HepG2 (cell line): Measurements from ENCODE around the gene SYPL2. TPM values are rescaled to one million over a fixed set of nuclear protein-coding genes. Genes with fewer than 3 reads are reported as not detected.
A peak's percentile ranks its signal among the peaks of the same experiment; 100 is the strongest.

Source experiments
- DNMT3B ChIP-seq: conservative IDR thresholded peaks from 2 replicates; pipeline ENCODE4 v1.6.1; 2016; ENCODE audit warnings: missing biosample characterization, control low read depth
- FIP1L1 ChIP-seq: fragments of 200-400 bp; formaldehyde crosslinking; IDR thresholded peaks from 2 replicates; pipeline ENCODE4 v1.6.1; 2018; ENCODE audit warnings: low read depth, mild to moderate bottlenecking, low read length, moderate library complexity, borderline replicate concordance; ENCODE audit not compliant: insufficient read depth
- FOSL2 ChIP-seq: sonication (generic); formaldehyde crosslinking; IDR thresholded peaks from 2 replicates; pipeline ENCODE4 v1.4.0; 2020; ENCODE audit warnings: missing genetic modification reagents
- IKZF1 ChIP-seq: fragments of 450-650 bp; IDR thresholded peaks from 2 replicates; pipeline ENCODE4 v1.7.1; 2016
- IRX3 ChIP-seq: sonication (generic); formaldehyde crosslinking; IDR thresholded peaks from 2 replicates; pipeline ENCODE4 v1.8.1; 2023; ENCODE audit warnings: mild to moderate bottlenecking, low read depth, missing genetic modification reagents, borderline replicate concordance
- KDM5A ChIP-seq: fragments of 200-600 bp; sonication (generic); IDR thresholded peaks from 2 replicates; pipeline ENCODE4 v1.7.0; 2018; ENCODE audit warnings: antibody characterized with exemption, mild to moderate bottlenecking, low read length, borderline replicate concordance
- MEIS1 ChIP-seq: sonication (generic); formaldehyde crosslinking; IDR thresholded peaks from 2 replicates; pipeline ENCODE4 v1.9.0; 2021; ENCODE audit warnings: mild to moderate bottlenecking, missing genetic modification reagents, moderate library complexity, borderline replicate concordance
- RBAK ChIP-seq: sonication (generic); formaldehyde crosslinking; IDR thresholded peaks from 2 replicates; pipeline ENCODE4 v1.5.1; 2020; ENCODE audit warnings: mild to moderate bottlenecking, missing genetic modification reagents
- TMF1 ChIP-seq: sonication (generic); formaldehyde crosslinking; IDR thresholded peaks from 2 replicates; pipeline ENCODE4 v1.8.1; 2022; ENCODE audit warnings: low read depth, missing genetic modification reagents
- WIZ ChIP-seq: sonication (generic); formaldehyde crosslinking; IDR thresholded peaks from 2 replicates; pipeline ENCODE4 v1.5.1; 2020; ENCODE audit warnings: mild to moderate bottlenecking, missing genetic modification reagents
- ZBED4 ChIP-seq: sonication (generic); formaldehyde crosslinking; IDR thresholded peaks from 2 replicates; pipeline ENCODE4 v1.4.0; 2020; ENCODE audit warnings: missing genetic modification reagents, borderline replicate concordance
- ZKSCAN1 ChIP-seq: fragments of 150-350 bp; IDR thresholded peaks from 2 replicates; pipeline ENCODE4 v1.6.1; 2014; ENCODE audit warnings: low read length
- ZNF24 ChIP-seq: fragments of 450-650 bp; IDR thresholded peaks from 2 replicates; pipeline ENCODE4 v1.6.1; 2017; ENCODE audit warnings: antibody characterized with exemption, mild to moderate bottlenecking
- ZNF281 ChIP-seq: sonication (generic); formaldehyde crosslinking; IDR thresholded peaks from 2 replicates; pipeline ENCODE4 v1.4.0; 2020; ENCODE audit warnings: missing genetic modification reagents, borderline replicate concordance
- ZNF577 ChIP-seq: sonication (generic); formaldehyde crosslinking; IDR thresholded peaks from 2 replicates; pipeline ENCODE4 v1.4.0; 2020; ENCODE audit warnings: mild to moderate bottlenecking, low read depth, missing genetic modification reagents, borderline replicate concordance
- ZNF709 ChIP-seq: sonication (generic); formaldehyde crosslinking; IDR thresholded peaks from 2 replicates; pipeline ENCODE4 v1.5.0; 2020; ENCODE audit warnings: mild to moderate bottlenecking, missing genetic modification reagents
- ZNF781 ChIP-seq: sonication (generic); formaldehyde crosslinking; IDR thresholded peaks from 2 replicates; pipeline ENCODE4 v1.5.1; 2020; ENCODE audit warnings: borderline replicate concordance, mild to moderate bottlenecking, missing genetic modification reagents; ENCODE audit errors: not compliant biosample characterization
- polyA plus RNA-seq, 8 experiments: library from polyadenylated mRNA; depleted of rRNA in 3 of 8; stranded (reverse) in 7 of 8; unstranded in 1 of 8; fragments of >200 nt; fragmentation: Illumina TruSeq in 4 of 8; extraction: Trizol in 4 of 8; gene quantifications; 2 replicates each; pipeline versions ENCODE4 v1.2.1 to v1.2.3, GENCODE V29; 2011 to 2016; ENCODE audit warnings: low read depth in 4 of 8, missing spikeins in 1 of 8, mixed read lengths in 1 of 8; ENCODE audit not compliant: insufficient read depth in 1 of 8
- total RNA-seq, 5 experiments: library from RNA; depleted of rRNA; stranded (reverse); fragments of >200 nt; fragmentation: Illumina TruSeq; extraction: Trizol; gene quantifications; 2 replicates each; pipeline ENCODE4 v1.2.3, GENCODE V29; 2016; ENCODE audit warnings: low read depth in 1 of 5
- TF ChIP-seq, protein P1 (sequence below): sonication (generic); formaldehyde crosslinking; IDR thresholded peaks from 2 replicates; pipeline ENCODE4 v1.4.0; 2020; ENCODE audit warnings: missing genetic modification reagents, borderline replicate concordance

The SYPL2 gene
- total and polyA plus RNA-seq, 2 of the 13 experiments (the other 11 are each of a cell fraction or from before 2014, with no cell fraction given), result 0.17 to 0.24 TPM

DNA sequence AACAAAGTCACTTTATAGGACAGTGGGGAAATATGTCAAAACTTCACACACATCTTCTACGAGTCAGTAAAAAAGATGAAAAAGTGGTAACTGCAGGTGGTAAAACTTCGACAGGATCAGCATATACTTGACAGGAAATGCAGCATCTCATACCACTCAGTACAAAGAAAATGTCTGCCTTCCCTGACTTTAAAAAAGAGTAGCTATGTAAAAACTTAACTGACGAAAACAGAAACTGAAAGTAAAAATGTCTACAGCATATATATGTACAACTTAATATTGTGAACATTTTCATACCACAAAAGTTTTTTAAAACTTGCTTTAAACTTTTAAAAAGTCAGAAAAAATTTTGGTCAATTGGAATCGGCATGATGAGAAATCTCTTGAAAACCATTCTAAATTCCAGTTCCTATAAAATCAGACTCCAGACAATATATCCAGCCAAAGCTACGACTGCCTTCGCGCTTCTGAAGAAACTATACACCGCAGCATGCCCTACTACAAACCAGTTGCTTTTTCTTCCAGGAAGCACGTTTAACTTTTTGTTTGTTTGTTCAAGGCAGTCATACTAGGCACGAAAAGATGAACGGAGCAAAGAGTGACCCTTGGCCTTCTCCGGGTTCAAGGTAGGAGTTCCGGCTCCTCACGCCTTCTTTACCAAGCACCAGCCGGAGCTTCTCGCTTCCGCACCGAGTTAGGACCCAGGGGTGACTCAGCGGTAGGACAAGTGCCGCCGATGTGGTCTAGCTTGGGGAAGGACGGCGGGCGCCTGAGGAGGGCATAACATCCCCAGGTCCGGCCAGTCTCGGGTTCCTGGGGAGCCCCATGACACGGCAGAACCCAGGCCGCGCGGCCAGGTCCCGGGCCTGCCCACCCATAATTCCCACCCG lies 40.7 kb upstream of the SYPL2 start (continued):
- TF ChIP-seq ZNF281 (CRISPR knock-in tag) (no peak), RBAK (CRISPR knock-in tag) (no peak), DNMT3B (no peak), KDM5A (no peak), MEIS1 (no peak), WIZ (CRISPR knock-in tag) (no peak), ZNF24 (0 out of 2 replicates have a peak, but pooled peaks have one; percentile 4), IKZF1 (no peak), ZNF577 (no peak), IRX3 (CRISPR knock-in tag) (no peak), ZKSCAN1 (peak; percentile 42), ZNF709 (CRISPR knock-in tag) (no peak; the same call in 1 of the 2 replicates), ZNF781 (CRISPR knock-in tag) (no peak), FOSL2 (CRISPR knock-in tag) (peak; percentile 81), FIP1L1 (no peak), ZBED4 (CRISPR knock-in tag) (no peak), TMF1 (no peak)
- TF ChIP-seq, protein P1, sequence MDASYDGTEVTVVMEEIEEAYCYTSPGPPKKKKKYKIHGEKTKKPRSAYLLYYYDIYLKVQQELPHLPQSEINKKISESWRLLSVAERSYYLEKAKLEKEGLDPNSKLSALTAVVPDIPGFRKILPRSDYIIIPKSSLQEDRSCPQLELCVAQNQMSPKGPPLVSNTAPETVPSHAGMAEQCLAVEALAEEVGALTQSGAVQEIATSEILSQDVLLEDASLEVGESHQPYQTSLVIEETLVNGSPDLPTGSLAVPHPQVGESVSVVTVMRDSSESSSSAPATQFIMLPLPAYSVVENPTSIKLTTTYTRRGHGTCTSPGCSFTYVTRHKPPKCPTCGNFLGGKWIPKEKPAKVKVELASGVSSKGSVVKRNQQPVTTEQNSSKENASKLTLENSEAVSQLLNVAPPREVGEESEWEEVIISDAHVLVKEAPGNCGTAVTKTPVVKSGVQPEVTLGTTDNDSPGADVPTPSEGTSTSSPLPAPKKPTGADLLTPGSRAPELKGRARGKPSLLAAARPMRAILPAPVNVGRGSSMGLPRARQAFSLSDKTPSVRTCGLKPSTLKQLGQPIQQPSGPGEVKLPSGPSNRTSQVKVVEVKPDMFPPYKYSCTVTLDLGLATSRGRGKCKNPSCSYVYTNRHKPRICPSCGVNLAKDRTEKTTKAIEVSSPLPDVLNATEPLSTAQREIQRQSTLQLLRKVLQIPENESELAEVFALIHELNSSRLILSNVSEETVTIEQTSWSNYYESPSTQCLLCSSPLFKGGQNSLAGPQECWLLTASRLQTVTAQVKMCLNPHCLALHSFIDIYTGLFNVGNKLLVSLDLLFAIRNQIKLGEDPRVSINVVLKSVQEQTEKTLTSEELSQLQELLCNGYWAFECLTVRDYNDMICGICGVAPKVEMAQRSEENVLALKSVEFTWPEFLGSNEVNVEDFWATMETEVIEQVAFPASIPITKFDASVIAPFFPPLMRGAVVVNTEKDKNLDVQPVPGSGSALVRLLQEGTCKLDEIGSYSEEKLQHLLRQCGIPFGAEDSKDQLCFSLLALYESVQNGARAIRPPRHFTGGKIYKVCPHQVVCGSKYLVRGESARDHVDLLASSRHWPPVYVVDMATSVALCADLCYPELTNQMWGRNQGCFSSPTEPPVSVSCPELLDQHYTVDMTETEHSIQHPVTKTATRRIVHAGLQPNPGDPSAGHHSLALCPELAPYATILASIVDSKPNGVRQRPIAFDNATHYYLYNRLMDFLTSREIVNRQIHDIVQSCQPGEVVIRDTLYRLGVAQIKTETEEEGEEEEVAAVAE, result no peak
